WTC11 (cell line): Measurements from ENCODE around the gene LCN10.

Source experiments
- NR1H2 ChIP-seq: sonication (generic); formaldehyde crosslinking; IDR thresholded peaks from 2 replicates; pipeline ENCODE4 v1.9.0; 2021; ENCODE audit warnings: mild to moderate bottlenecking, moderate library complexity, missing genetic modification reagents
- TF ChIP-seq, protein P1 (sequence below): fragments of 200-600 bp; IDR thresholded peaks from 2 replicates; pipeline ENCODE4 v1.8.0; 2022; ENCODE audit warnings: antibody characterized with exemption

DNA sequence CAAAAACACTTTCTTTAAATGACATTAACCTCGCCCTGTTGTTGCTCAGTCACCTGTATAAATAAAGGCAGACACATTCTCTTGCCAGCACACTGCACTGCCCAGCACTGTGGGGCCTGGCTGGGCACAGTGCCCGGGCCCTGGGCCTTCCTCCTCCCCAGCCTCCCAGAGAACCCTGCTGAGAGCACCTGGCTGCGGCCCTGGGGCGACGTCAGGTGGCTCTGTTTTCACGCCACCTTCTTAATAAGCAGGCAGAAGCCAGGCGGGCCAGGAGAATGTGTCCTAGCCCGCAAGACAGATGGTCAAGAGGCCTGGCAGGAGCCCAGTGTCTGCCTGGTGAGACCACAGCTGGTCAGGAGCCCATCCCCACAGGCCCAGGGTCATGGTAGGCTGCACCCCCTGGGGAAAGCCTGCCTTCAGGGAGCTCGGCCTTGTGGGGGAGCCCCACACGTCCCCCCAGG lies 47.3 kb downstream of the LCN10 start:
- no peak for TF ChIP-seq NR1H2
- TF ChIP-seq, protein P1, sequence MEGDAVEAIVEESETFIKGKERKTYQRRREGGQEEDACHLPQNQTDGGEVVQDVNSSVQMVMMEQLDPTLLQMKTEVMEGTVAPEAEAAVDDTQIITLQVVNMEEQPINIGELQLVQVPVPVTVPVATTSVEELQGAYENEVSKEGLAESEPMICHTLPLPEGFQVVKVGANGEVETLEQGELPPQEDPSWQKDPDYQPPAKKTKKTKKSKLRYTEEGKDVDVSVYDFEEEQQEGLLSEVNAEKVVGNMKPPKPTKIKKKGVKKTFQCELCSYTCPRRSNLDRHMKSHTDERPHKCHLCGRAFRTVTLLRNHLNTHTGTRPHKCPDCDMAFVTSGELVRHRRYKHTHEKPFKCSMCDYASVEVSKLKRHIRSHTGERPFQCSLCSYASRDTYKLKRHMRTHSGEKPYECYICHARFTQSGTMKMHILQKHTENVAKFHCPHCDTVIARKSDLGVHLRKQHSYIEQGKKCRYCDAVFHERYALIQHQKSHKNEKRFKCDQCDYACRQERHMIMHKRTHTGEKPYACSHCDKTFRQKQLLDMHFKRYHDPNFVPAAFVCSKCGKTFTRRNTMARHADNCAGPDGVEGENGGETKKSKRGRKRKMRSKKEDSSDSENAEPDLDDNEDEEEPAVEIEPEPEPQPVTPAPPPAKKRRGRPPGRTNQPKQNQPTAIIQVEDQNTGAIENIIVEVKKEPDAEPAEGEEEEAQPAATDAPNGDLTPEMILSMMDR = no peak
